ENCODE data around the gene TMBIM6.

GRCh38 chr12:49763006-49763591 is 21.7 kb downstream of the TMBIM6 start:
- no peak for TF ChIP-seq ETS2 (tag; IDR thresholded peaks at IDR 0.05; ENCODE audit: borderline replicate concordance, poor library complexity, severe bottlenecking)
- no peak for TF ChIP-seq HCFC1 (IDR thresholded peaks at IDR 0.05; ENCODE audit: low read depth, low read length)
- TF ChIP-seq CTCF (IDR thresholded peaks at IDR 0.05 in 2 of 3, conservative IDR thresholded peaks at IDR 0.05 in 1 of 3; ENCODE audit: insufficient read depth in 2 of 3, low read depth in 1 of 3, low read length in 3 of 3), result peak; percentile 65 to 82 (median 74)
- TF ChIP-seq SRSF9 (IDR thresholded peaks at IDR 0.05; ENCODE audit: borderline replicate concordance, low read depth, low read length), result no peak
- no peak for TF ChIP-seq MAZ (CRISPR knock-in tag; conservative IDR thresholded peaks at IDR 0.05 in 1 of 2, IDR thresholded peaks at IDR 0.05 in 1 of 2)
- TF ChIP-seq HDAC2 (IDR thresholded peaks at IDR 0.05), result no peak
- TF ChIP-seq MYBL2 (IDR thresholded peaks at IDR 0.05; ENCODE audit: low read depth), result no peak
- no peak for TF ChIP-seq MYBL2 (CRISPR knock-in tag; IDR thresholded peaks at IDR 0.05; ENCODE audit: borderline replicate concordance)
- TF ChIP-seq STAG1 (CRISPR knock-in tag; IDR thresholded peaks at IDR 0.05; ENCODE audit: borderline replicate concordance), result no peak
- no peak for TF ChIP-seq PHB (CRISPR knock-in tag; IDR thresholded peaks at IDR 0.05)
- no peak for TF ChIP-seq POLR2AphosphoS2 (IDR thresholded peaks at IDR 0.05; ENCODE audit: low read length)
- TF ChIP-seq MYC (IDR thresholded peaks at IDR 0.05; ENCODE audit: low read depth, low read length), result no peak
- TF ChIP-seq MYC (CRISPR knock-in tag; IDR thresholded peaks at IDR 0.05; ENCODE audit: borderline replicate concordance, low read depth), result no peak
- no peak for TF ChIP-seq GTF2A2 (tag; IDR thresholded peaks at IDR 0.05)
- 0 out of 4 replicates have a peak, but pooled peaks of 1 of the 2 experiments have one; percentile 7 for TF ChIP-seq RAD21 (CRISPR knock-in tag; conservative IDR thresholded peaks at IDR 0.05 in 1 of 2, IDR thresholded peaks at IDR 0.05 in 1 of 2)

Data from K562 (cell line).